GM12874 (cell line): ENCODE results near the gene SH3RF3.

Source experiments
- CTCF ChIP-seq: IDR thresholded peaks from 2 replicates; pipeline ENCODE4 v1.5.1; 2011; ENCODE audit warnings: low read depth, mild to moderate bottlenecking, control low read depth, low read length, moderate library complexity; ENCODE audit not compliant: insufficient read depth

Gene SH3RF3

DNA sequence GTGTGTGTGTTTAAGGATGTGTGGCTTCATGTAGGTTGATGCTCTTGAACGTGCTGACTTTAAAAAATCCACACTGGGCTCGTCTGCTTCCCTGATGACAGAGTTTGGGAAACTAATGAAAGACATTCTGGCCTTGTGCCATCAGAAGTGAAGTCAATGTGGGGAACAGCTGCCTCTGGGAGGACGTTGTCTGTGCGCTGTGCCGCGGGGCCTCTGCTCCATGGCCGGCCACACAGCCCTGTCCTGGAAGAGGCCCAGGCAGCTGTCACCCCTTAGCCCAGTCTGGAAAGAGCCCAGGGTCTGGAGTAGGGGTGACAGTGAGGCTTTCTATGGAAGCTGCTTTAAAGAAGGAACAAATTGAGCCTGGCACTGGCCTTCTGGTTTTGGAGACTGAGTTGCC is 155.8 kb downstream of the SH3RF3 start:
- no peak for TF ChIP-seq CTCF

- no peak for TF ChIP-seq CTCF
These were observed 156.2 kb downstream of the SH3RF3 start for GRCh38 chr2:109285244-109285651.

DNA sequence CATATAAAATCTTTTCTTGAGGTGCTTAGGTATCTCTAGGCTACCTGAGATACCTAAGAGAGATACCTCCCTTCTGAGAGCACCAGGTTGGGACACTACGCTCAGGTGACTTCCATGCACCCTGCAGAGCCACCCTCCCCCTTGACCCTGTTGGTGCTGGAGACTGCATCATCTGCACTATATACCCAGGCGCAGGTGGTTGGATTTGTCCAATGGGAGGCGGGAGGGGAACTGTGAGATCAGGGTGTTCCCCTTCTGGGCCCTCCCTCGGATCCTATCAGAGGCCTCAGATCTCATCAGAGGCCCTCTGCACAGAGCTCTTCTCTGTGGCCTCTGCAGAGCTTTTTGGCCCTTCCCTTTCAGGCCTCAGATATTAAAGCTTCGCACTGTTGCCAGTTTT is 158.4 kb downstream of the SH3RF3 start:
- TF ChIP-seq CTCF: no peak

DNA sequence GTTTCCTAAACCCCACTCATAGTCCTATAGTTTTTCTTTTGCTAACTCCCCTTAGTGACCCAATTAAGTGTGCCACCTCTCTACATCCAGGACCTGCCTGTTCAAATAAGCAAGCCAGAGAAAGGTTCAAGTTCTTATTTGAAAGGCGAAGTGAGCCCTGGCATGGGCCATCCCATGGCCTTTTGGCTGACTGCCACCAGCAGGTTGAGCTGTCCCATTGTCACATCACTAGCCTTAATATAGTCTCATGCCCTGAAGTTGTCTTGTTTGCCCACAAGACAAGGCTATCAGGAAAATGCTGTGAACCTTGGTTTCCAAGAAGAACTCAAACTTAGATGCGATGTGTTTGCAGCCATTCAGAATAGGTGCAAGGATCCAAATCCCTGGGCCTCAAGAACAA is 158.8 kb downstream of the SH3RF3 start:
- TF ChIP-seq CTCF: no peak

GRCh38 chr2:109288544-109289368 is 159.8 kb downstream of the SH3RF3 start:
- TF ChIP-seq CTCF: no peak

GRCh38 chr2:109289504-109290222 is 160.7 kb downstream of the SH3RF3 start:
- TF ChIP-seq CTCF: no peak

DNA sequence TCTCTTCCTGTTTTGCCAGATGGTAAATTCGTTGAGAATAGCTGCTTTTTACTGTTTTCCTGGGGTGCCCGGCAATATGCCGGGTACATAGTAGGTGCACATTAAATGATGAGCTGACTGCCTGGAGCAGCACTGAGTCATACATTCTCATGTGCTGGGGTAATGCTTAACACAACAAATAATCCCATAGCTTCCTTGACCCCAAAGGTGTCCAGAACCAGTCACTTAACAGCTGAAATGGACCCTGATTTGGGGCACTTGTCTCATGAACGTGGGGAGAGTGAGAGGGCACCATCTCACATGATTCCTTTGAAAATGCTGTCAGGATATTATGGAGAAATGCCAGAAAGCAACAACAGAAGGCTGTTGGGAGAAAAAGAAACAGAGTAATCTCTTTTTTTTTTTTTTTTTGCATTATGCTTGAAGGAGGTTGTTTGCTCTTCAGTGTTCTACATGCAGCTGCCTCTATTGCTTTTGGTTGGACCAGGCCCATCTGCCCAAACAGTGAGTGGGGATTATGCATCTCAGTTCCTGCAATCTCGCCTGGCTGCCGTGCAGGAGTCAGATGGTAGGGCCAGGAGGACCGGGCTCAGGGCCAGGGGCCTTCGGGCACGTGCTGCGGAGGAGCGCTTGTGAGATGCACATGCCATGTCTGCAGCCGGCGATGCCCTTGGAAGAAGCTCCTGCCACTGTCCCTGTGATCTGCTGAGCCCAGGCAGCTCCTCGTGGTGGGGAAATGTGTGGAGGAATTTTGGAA is 162.1 kb downstream of the SH3RF3 start:
- TF ChIP-seq CTCF: no peak
